ENCODE measurements around the gene TCEA2. TPM values are rescaled to one million over a fixed set of nuclear protein-coding genes. Genes with fewer than 3 reads are reported as not detected.
"Not testable (repeated sequence)": the region's sequence is repeated elsewhere in the genome, so short reads cannot be mapped to it uniquely, and the experiment has no call there.

Gene TCEA2
- total RNA-seq, 1 donor from 2014 or later: 64.2 TPM

- no peak for DNase-seq (ENCODE audit: low spot score)
These were observed 46.0 kb downstream of the TCEA2 start for GRCh38 chr20:64108731-64109681.

- no peak for DNase-seq (ENCODE audit: low spot score)
These were observed 46.9 kb downstream of the TCEA2 start for GRCh38 chr20:64109831-64110391.

DNA sequence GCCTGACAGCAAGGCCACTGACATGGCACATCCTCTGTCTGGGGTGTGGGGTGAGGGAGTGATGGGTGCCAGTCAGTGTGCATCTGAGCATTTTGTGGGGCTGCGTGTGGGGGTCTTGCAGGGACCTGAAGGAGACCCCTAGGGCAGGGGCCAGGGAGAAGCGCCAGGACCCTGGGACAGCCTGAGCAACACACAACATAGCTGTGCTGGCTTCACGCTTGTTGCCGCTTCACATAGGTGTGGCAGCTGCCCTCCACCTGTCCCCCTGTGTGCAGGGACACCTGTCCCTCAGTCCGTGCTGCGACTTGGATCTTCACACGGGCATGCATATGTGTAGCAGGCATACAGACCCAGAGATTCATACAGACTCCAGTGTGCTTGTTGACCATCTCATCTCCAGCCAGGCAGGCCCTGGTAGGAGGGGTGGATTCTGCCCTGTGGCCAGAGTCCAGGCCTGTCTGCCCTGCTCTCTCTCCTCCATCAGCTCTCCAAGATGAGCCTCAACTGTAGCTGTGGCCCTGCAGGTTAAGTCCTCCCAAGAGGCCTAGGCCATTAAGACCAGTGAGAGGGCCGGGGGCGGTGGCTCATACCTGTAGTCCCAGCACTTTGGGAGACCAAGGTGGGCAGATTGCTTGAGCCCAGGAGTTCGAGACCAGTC, 47.5 kb downstream of the TCEA2 start:
- DNase-seq (ENCODE audit: low spot score): no peak

- no peak for DNase-seq (ENCODE audit: low spot score)
These were observed 49.0 kb downstream of the TCEA2 start for GRCh38 chr20:64111841-64112641.

DNA sequence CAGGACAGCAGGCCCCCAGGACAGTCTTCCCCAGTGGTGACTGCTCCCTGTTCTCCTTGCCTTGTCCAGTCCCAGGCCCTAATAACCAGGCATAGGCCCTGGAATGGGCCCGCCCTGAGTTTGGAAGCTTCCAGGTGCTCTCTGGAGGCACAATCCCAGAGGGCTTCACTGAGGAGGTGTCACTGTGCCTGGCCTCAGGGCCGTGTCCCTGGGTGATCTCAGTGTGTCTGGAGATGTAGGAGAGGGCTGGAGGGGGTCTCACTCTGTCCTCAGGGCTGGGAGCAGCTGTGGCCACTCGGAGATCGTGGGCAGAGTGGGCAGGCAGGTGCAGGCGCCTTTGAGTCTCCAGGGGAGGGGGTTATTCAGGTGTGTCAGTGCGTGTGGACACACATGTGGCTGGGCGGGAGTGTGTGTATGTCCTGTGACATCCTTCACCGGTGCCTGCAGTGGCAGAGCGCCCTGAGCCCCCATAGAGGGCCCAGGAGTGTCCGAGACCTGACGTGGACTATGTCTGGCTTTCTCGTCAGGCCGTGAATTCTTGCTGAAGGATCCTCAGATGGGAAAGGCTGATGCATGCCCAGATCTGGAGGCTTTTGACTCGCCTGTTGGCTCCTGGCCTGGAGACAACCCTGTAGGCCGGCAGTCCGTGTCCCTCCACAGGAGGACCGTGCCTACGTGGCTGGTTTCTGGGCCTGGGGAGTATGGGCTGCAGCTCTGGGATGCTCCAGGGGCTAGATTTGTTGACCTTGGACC, 49.9 kb downstream of the TCEA2 start:
- DNase-seq (ENCODE audit: low spot score): no peak

DNA sequence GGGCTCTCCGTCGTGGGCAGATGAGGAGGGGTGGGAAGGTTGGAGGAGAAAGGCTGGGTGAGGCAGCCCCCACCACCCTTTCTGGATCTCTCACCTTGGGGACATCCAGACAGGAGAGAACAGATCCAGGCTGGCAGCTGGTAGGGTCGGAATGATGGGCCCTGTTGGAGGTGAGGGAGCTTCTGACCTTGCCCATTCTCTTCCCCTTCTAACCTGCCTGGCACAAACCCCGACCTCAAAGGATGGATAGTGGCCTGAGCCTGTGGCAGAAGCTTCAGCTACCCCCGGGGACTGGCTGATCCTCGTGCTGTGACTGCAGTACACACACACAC, 50.4 kb downstream of the TCEA2 start:
- DNase-seq (ENCODE audit: low spot score): no peak

DNA sequence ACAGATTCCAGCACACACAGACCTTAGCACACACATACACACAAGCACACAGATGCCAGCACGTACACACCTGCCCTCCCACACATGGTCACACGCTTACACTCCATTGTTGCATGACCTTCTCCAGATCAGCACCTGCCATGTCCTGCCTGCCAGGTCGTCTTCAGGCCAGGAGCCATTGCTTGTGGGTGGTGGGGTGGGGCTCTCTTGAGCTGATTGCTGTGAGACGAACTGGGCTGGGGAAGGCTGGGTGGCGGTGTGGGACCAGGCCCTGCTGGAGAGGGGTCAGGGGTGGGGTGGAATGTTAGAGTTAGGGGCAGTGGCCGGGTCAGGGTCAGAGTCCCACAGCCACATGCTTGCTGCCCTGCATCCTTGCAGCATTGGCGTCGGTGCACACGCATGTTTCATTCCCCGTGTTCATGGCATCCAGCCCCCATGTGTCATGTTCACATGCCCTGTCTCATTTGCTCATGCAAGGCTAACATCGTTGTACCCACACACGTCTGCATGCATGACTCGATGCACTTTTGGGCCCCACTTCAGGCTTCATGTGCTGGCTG, 50.9 kb downstream of the TCEA2 start:
- no peak for DNase-seq (ENCODE audit: low spot score)

GRCh38 chr20:64114356-64114971, 51.5 kb downstream of the TCEA2 start:
- DNase-seq (ENCODE audit: low spot score): no peak

- no peak for DNase-seq (ENCODE audit: low spot score)
These were observed 52.3 kb downstream of the TCEA2 start for GRCh38 chr20:64115171-64115911.

GRCh38 chr20:64116016-64116415, 53.0 kb downstream of the TCEA2 start:
- DNase-seq (ENCODE audit: low spot score): no peak

DNA sequence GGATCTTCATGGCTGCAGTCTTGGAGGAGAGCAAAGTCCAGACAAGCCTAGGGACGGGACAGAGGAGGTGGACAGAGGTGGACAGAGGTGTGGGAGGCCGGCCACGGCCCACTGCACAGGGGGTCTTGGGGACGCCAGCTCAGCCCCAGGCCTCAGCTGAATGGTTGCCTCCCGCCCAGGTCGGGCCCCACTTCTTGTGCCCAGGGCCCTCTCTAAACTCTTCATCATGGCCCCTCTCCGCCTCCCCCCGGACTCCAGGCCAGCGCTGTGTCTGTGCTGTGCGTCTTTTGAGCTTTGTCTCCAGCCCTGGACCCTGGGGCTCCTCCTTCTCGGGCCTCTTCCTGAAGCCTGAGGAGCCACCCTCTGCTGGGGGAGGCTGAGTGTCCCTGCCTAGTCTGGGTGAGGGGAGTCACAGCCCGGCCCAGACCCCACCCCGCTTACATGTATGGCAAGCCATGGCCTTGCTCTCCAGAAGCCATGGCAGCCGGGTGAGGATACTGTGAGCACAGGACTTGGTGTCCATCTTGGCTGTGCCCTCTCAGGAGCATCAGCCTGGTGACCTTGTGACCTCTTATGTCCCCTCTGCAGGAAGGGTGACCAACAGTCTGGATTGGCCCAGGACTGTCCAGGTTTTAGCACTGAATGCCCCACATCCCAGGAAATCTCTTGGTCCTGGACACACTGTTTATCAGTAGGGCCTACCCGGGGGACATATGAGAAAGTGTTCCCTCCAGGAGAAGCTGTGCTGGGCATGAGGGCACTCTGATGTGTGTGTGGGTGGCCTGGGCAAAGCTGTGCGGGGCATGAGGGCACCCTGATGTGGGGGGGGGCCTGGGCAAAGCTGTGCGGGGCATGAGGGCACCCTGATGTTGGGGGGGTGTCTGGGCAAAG, 53.8 kb downstream of the TCEA2 start:
- DNase-seq (ENCODE audit: low spot score): no peak

DNA sequence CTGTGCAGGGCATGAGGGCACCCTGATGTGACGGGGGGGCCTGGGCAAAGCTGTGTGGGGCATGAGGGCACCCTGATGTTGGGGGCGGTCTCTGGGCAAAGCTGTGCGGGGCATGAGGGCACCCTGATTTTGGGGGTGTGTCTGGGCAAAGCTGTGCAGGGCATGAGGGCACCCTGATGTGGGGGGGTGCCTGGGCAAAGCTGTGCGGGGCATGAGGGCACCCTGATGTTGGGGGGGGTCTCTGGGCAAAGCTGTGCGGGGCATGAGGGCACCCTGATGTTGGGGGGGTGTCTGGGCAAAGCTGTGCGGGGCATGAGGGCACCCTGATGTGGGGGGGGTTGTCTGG, 54.4 kb downstream of the TCEA2 start:
- not testable (repeated sequence) for DNase-seq (ENCODE audit: low spot score)

DNA sequence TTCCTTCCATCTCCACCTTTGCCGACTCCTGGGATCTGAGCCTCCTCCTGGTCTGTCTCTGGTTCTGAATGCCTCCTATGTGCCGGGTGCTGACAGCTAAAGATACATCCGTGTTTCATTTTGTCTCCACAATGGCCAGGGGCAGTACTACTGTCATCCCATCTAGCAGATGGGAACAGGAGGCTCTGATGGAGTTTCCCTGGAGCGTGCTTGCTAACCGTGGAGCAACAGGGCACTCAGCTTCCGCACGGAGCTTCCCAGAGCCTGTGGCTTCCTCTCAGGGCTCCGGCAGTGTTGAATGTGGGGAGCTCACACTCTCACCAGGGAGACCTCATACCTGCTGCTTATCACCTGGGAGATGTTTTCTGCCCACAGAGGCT, 56.3 kb downstream of the TCEA2 start:
- no peak for DNase-seq (ENCODE audit: low spot score)

DNA sequence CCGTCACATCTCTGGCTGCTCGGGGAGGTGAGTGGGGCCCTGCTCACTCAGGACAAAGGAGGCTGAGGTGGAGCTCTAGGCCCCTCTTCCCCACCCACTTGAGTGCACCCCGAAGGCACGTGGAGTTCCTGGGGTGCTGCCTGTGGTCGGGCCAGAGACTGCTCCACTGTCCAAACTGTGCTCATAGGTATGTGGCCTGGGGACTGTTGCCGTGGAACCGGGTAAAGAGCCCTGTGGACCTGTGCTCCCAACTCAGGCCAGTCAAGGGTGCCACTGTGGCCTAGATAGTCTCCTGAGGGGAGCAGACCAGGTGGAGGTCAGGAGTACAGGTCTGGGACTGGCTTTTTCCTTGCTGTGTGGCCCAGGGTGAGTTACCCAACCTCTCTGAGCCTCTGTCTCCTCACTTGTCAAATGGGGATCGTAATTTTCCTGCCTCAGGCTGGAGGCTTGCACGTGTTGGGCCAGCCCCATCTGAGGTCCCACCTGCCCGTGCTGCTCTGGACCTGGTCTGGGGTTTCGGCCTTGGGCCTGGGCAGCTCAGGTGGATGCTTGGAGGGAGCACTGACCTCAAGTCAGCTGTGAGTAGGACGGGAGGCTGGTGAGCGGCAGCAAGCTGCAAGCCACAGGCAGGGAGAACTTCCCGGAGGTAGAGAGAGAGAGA, 56.8 kb downstream of the TCEA2 start:
- no peak for DNase-seq (ENCODE audit: low spot score)

GRCh38 chr20:64121586-64121985, 58.6 kb downstream of the TCEA2 start:
- no peak for DNase-seq (ENCODE audit: low spot score)

All from mucosa of gallbladder (tissue), 1 donor.